Measurements from ENCODE around the gene LARGE1. TPM values are rescaled to one million over a fixed set of nuclear protein-coding genes. Genes with fewer than 3 reads are reported as not detected.
A peak's percentile ranks its signal among the peaks of the same experiment; 100 is the strongest.

The LARGE1 gene
- total RNA-seq, 3 donors from 2014 or later, result 23.6 to 27.8 (median 26.1) TPM

GRCh38 chr22:33315117-33315516 is 605.2 kb downstream of the LARGE1 start:
- intact Hi-C loops (cut with DNase I; ENCODE audit: low total_unique reads), result no loop called here

GRCh38 chr22:33314316-33314715 is 606.0 kb downstream of the LARGE1 start:
- TF ChIP-seq POLR2A (IDR thresholded peaks at IDR 0.05) (no peak), CTCF (IDR thresholded peaks at IDR 0.05) (no peak), POLR2AphosphoS5 (IDR thresholded peaks at IDR 0.05) (no peak)
- no peak for DNase-seq (ENCODE audit: low spot score in 2 of 2)
- Histone ChIP-seq H3K4me1 (no peaks in the 10 kb centered on the region), H3K27me3 (no peaks in the 10 kb centered on the region), H3K27ac (no peak overlapping the region), H3K4me3 (no peak overlapping the region), H3K36me3 (no peaks in the 10 kb centered on the region), H3K9me3 (no peaks in the 10 kb centered on the region)
- intact Hi-C loops (cut with DNase I; ENCODE audit: low total_unique reads), result no loop called here

More at GRCh38 chr22:33315117-33315516, 605.2 kb downstream of the LARGE1 start:
- TF ChIP-seq POLR2AphosphoS5 (IDR thresholded peaks at IDR 0.05) (no peak), CTCF (IDR thresholded peaks at IDR 0.05) (no peak), POLR2A (IDR thresholded peaks at IDR 0.05) (no peak)
- no peak for DNase-seq (ENCODE audit: low spot score in 2 of 2)
- H3K27me3 ChIP-seq, result no peaks in the 10 kb centered on the region
- no peak overlapping the region for H3K27ac ChIP-seq
- no peaks in the 10 kb centered on the region for H3K9me3 ChIP-seq
- H3K4me3 ChIP-seq, result no peak overlapping the region
- no peaks in the 10 kb centered on the region for H3K36me3 ChIP-seq
- no peaks in the 10 kb centered on the region for H3K4me1 ChIP-seq

GRCh38 chr22:33303099-33303498 is 617.2 kb downstream of the LARGE1 start:
- DNase-seq (ENCODE audit: low spot score in 2 of 2), result no peak
- Histone ChIP-seq H3K27me3 (no peaks in the 10 kb centered on the region), H3K4me3 (no peak overlapping the region), H3K4me1 (no peaks in the 10 kb centered on the region), H3K36me3 (no peaks in the 10 kb centered on the region), H3K9me3 (no peaks in the 10 kb centered on the region), H3K27ac (no peak overlapping the region)
- TF ChIP-seq POLR2A (IDR thresholded peaks at IDR 0.05) (no peak), POLR2AphosphoS5 (IDR thresholded peaks at IDR 0.05) (no peak), CTCF (IDR thresholded peaks at IDR 0.05) (no peak)
- intact Hi-C loops (cut with DNase I; ENCODE audit: low total_unique reads), result no loop called here

- Histone ChIP-seq H3K36me3 (no peaks in the 10 kb centered on the region), H3K9me3 (no peaks in the 10 kb centered on the region), H3K4me3 (no peak overlapping the region), H3K27me3 (no peaks in the 10 kb centered on the region), H3K4me1 (no peaks in the 10 kb centered on the region), H3K27ac (no peak overlapping the region)
- TF ChIP-seq POLR2A (IDR thresholded peaks at IDR 0.05) (no peak), CTCF (IDR thresholded peaks at IDR 0.05) (no peak), POLR2AphosphoS5 (IDR thresholded peaks at IDR 0.05) (no peak)
- intact Hi-C loops (cut with DNase I; ENCODE audit: low total_unique reads), result no loop called here
- DNase-seq (ENCODE audit: low spot score in 2 of 2), result no peak
These were observed 617.7 kb downstream of the LARGE1 start for GRCh38 chr22:33302549-33302948.

GRCh38 chr22:33302049-33302545 is 618.2 kb downstream of the LARGE1 start:
- intact Hi-C loops (cut with DNase I; ENCODE audit: low total_unique reads), result no loop called here
- Histone ChIP-seq H3K9me3 (no peaks in the 10 kb centered on the region), H3K27ac (no peak overlapping the region), H3K27me3 (no peaks in the 10 kb centered on the region), H3K4me1 (no peaks in the 10 kb centered on the region), H3K36me3 (no peaks in the 10 kb centered on the region), H3K4me3 (no peak overlapping the region)
- TF ChIP-seq POLR2A (IDR thresholded peaks at IDR 0.05) (no peak), POLR2AphosphoS5 (IDR thresholded peaks at IDR 0.05) (no peak), CTCF (IDR thresholded peaks at IDR 0.05) (peak; percentile 40 to 94 (median 80))
- DNase-seq (ENCODE audit: low spot score in 2 of 2), result peak; percentile 61 to 79
